Fibroblast of mammary gland (primary cell): ENCODE results near the gene CHST8.

Experiments used
- DNase-seq: peaks from one replicate; pipeline ENCODE4 v3.0.0-alpha.2; 2010; ENCODE audit warnings: low read depth
- H3K4me3 ChIP-seq: 2 replicates; pipeline ENCODE4 v1.5.1; 2011; ENCODE audit warnings: low read depth, mild to moderate bottlenecking, low read length, moderate library complexity; ENCODE audit not compliant: control insufficient read depth
- CTCF ChIP-seq: conservative IDR thresholded peaks from 2 replicates; pipeline ENCODE4 v1.5.1; 2011; ENCODE audit warnings: low read depth, low read length, inconsistent platforms; ENCODE audit not compliant: control insufficient read depth, insufficient read depth

The CHST8 gene

GRCh38 chr19:33750587-33751435, 129.1 kb downstream of the CHST8 start:
- TF ChIP-seq CTCF: no peak
- DNase-seq: no peak
- no peak overlapping the region for H3K4me3 ChIP-seq

GRCh38 chr19:33751436-33751770, 129.7 kb downstream of the CHST8 start:
- no peak for DNase-seq
- no peak for TF ChIP-seq CTCF
- H3K4me3 ChIP-seq: no peak overlapping the region

DNA sequence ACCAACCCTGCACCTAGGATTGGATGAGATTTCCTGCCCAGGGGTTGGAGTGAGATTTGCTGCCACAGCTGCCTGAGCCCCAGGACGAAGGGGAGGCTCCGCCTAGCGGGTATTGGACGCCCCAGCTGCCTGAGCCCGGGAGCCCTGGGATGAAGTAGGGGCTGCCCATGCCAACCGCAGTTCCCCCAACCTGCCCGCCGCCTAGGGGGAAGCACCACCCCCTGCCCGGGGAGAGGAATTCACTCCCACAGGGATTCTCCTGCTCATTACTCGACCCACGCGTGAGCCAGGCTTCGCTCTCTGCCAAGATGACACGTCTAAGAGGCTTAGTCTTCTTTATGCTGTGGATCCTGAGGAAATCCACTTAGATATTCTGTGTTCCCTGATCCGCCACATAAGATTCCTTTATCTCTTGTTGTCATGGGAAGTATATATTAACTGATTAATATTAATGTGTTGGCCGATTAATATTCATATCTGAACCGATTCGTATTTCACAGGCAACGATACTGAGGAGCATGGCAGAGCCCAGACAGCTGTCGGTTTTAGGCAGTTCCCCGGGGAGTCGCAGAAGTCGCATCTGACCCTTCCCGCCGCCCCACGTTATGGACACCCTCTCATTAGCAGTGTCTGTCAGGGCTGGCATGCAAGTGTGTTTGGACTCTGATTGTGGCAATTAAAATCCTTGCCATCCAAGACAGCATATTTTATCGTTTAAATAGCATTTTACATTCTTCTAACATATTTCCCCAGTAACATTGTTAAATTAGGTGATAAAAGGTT, 130.5 kb downstream of the CHST8 start:
- no peak for TF ChIP-seq CTCF
- no peak overlapping the region for H3K4me3 ChIP-seq
- DNase-seq: no peak

DNA sequence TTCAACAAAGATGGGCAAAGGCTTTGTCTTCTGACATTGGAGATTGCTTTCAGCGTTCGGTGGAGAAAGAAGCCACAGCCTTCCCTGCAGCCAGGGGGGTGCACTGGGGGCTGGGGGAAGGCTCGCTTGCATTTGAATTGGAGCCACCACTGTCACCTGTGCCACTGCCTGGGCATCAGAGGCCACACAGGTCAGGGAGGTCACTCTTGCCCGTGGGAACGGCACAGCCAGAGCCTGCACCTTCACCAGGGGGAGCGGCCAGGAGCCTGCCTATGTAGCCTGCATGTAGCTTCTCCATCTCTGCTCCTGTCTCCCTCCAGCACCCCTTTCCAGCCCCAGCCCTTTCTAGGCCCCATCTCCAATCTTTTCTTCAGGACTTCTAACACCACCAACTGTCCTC, 131.2 kb downstream of the CHST8 start:
- no peak for DNase-seq

DNA sequence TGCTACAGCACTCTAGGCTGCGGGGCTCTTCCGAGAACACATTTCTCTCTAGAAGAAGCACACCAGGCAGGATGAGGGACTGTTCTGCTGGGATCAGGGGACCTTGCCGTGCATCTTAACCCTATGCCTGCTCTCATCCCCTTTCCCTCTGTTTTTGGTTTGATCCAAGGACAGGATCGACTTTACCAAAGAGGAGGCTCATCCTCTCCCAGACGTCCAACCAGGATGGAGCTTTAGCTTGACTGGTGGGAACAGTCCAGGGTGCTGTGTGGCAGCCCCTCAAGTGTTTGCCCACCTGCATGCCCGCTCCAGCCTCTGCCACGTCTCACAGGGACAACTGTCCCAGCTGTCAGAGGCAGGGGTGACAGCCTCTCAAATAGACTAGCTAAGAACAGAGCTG, 132.6 kb downstream of the CHST8 start:
- TF ChIP-seq CTCF: no peak
- DNase-seq: no peak
- H3K4me3 ChIP-seq: no peak overlapping the region

More for the DNA sequence above, 131.2 kb downstream of the CHST8 start:
- TF ChIP-seq CTCF: no peak
- H3K4me3 ChIP-seq: no peak overlapping the region

GRCh38 chr19:33755099-33756035, 133.6 kb downstream of the CHST8 start:
- no peak overlapping the region for H3K4me3 ChIP-seq
- DNase-seq: no peak
- no peak for TF ChIP-seq CTCF
